Measurements from ENCODE around the gene SH3BP5. TPM values are rescaled to one million over a fixed set of nuclear protein-coding genes. Genes with fewer than 3 reads are reported as not detected.

Gene SH3BP5
- total RNA-seq, 1 donor from 2014 or later, result 110 TPM

GRCh38 chr3:15306979-15307359, 25.4 kb downstream of the SH3BP5 start:
- no peaks in the 10 kb centered on the region for H3K27me3 ChIP-seq
- no peak for TF ChIP-seq CTCF (IDR thresholded peaks at IDR 0.05)
- no peak overlapping the region for H3K4me3 ChIP-seq
- peaks cover 47% of the 10 kb centered on the region for H3K4me1 ChIP-seq
- DNase-seq (no peak), ATAC-seq (no peak)
- H3K27ac ChIP-seq, result no peak overlapping the region
- intact Hi-C loops (cut with DNase I), result no loop called here
- H3K36me3 ChIP-seq, result peaks cover 15% of the 10 kb centered on the region
- H3K9me3 ChIP-seq, result no peaks in the 10 kb centered on the region

GRCh38 chr3:15305359-15305844, 27.0 kb downstream of the SH3BP5 start:
- H3K36me3 ChIP-seq, result peaks cover 15% of the 10 kb centered on the region
- TF ChIP-seq CTCF (IDR thresholded peaks at IDR 0.05), result peak; percentile 39
- H3K27ac ChIP-seq, result peak overlapping the region; percentile 17
- ATAC-seq (peak; percentile 15), DNase-seq (no peak)
- no peaks in the 10 kb centered on the region for H3K27me3 ChIP-seq
- H3K9me3 ChIP-seq, result no peaks in the 10 kb centered on the region
- no peak overlapping the region for H3K4me3 ChIP-seq
- intact Hi-C loops (cut with DNase I), result no loop called here
- peaks cover 36% of the 10 kb centered on the region for H3K4me1 ChIP-seq

- DNase-seq, result no peak
- Histone ChIP-seq H3K9me3 (no peaks in the 10 kb centered on the region), H3K4me3 (no peak overlapping the region), H3K4me1 (peaks cover 37% of the 10 kb centered on the region), H3K36me3 (peaks cover 15% of the 10 kb centered on the region), H3K27me3 (no peaks in the 10 kb centered on the region), H3K27ac (no peak overlapping the region)
- no peak for ATAC-seq
- TF ChIP-seq CTCF (IDR thresholded peaks at IDR 0.05), result no peak
- intact Hi-C loops (cut with DNase I), result no loop called here
Observed at GRCh38 chr3:15303728-15304127, 28.7 kb downstream of the SH3BP5 start.

GRCh38 chr3:15303216-15303615, 29.2 kb downstream of the SH3BP5 start:
- DNase-seq (no peak), ATAC-seq (no peak)
- no peak overlapping the region for H3K27ac ChIP-seq
- no peak for TF ChIP-seq CTCF (IDR thresholded peaks at IDR 0.05)
- H3K9me3 ChIP-seq, result no peaks in the 10 kb centered on the region
- H3K4me3 ChIP-seq, result no peak overlapping the region
- intact Hi-C loops (cut with DNase I), result no loop called here
- H3K27me3 ChIP-seq, result no peaks in the 10 kb centered on the region
- H3K36me3 ChIP-seq, result peaks cover 15% of the 10 kb centered on the region
- peaks cover 37% of the 10 kb centered on the region for H3K4me1 ChIP-seq

GRCh38 chr3:15301761-15302160, 30.6 kb downstream of the SH3BP5 start:
- no peak for ATAC-seq
- peaks cover 15% of the 10 kb centered on the region for H3K36me3 ChIP-seq
- H3K4me1 ChIP-seq, result peaks cover 40% of the 10 kb centered on the region
- TF ChIP-seq CTCF (IDR thresholded peaks at IDR 0.05), result no peak
- H3K9me3 ChIP-seq, result no peaks in the 10 kb centered on the region
- no peak overlapping the region for H3K4me3 ChIP-seq
- intact Hi-C loops (cut with DNase I), result no loop called here
- no peaks in the 10 kb centered on the region for H3K27me3 ChIP-seq
- no peak for DNase-seq
- H3K27ac ChIP-seq, result no peak overlapping the region

Measured in upper lobe of right lung (tissue), 1 donor.